Measurements from ENCODE around the gene CLEC3B. TPM values are rescaled to one million over a fixed set of nuclear protein-coding genes. Genes with fewer than 3 reads are reported as not detected.

CLEC3B gene
- total RNA-seq, 6 experiments from 2014 or later: 1.00 to 1.9 (median 1.2) TPM

DNA sequence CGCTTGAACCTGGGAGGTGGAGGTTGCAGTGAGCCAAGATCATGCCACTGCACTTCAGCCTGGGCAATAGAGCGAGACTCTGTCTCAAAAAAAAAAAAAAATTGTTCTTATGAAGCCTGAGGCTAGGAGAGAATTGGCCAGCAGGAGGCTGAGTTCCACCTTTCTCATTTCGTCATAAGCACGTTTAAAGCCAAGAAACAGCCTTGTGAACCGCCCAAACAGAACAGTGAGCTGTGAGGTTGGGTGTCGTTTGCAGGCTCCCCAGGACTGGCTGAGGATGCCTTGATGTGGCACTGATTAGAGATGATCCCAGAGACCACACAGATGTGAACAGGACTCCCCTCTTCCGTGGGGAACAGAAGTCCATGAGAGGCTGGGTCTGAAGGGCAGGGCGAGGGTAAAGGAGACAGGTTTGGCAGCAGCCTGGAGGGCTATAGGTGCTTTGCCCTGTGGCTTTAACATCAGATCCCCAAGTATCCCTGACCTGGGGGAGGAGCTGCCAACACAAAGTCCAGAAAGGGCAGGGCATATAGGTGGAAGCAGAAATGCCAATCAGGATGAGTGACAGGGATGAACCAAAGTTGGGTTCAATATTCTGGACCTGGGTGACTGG lies 52.9 kb downstream of the CLEC3B start:
- H3K4me1 Mint-ChIP-seq (ENCODE audit: low read depth): peaks cover 24% of the 10 kb centered on the region
- no peak for DNase-seq
- H3K27me3 Mint-ChIP-seq (ENCODE audit: insufficient read depth): peaks cover 2% of the 10 kb centered on the region; the same call in 1 of the 2 replicates
- H3K27ac Mint-ChIP-seq: no peak overlapping the region
- no peaks in the 10 kb centered on the region for H3K9me3 Mint-ChIP-seq
- H3K36me3 Mint-ChIP-seq (ENCODE audit: low read depth): peaks cover 8% of the 10 kb centered on the region; the same call in 1 of the 2 replicates
- H3K4me3 Mint-ChIP-seq: no peak overlapping the region
- TF ChIP-seq, protein P1, sequence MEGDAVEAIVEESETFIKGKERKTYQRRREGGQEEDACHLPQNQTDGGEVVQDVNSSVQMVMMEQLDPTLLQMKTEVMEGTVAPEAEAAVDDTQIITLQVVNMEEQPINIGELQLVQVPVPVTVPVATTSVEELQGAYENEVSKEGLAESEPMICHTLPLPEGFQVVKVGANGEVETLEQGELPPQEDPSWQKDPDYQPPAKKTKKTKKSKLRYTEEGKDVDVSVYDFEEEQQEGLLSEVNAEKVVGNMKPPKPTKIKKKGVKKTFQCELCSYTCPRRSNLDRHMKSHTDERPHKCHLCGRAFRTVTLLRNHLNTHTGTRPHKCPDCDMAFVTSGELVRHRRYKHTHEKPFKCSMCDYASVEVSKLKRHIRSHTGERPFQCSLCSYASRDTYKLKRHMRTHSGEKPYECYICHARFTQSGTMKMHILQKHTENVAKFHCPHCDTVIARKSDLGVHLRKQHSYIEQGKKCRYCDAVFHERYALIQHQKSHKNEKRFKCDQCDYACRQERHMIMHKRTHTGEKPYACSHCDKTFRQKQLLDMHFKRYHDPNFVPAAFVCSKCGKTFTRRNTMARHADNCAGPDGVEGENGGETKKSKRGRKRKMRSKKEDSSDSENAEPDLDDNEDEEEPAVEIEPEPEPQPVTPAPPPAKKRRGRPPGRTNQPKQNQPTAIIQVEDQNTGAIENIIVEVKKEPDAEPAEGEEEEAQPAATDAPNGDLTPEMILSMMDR (IDR thresholded peaks at IDR 0.05): peak; percentile 58

DNA sequence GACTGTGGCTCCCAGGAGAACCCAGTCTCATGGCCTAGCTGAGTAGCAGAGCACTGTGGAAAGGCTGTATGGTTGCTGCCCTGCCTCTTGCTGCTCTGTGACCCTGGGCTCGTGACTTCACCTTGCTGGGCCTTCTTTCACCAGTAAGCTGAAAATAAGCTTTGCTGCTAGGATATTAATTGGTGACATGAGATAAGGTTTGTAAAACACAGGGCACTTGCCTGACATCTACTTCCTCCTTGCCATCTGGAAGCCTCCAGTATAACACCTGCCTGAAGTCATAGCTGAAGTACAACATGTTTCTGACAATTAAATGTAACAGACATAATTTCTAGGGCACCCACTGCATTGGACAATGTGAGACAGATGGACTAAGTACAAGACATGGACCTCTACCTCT lies 53.6 kb downstream of the CLEC3B start:
- DNase-seq: no peak
- Mint-ChIP-seq H3K4me3 (no peak overlapping the region), H3K4me1 (ENCODE audit: low read depth) (peaks cover 31% of the 10 kb centered on the region), H3K27ac (no peak overlapping the region), H3K9me3 (no peaks in the 10 kb centered on the region), H3K27me3 (ENCODE audit: insufficient read depth) (peaks cover 2% of the 10 kb centered on the region; the same call in 1 of the 2 replicates), H3K36me3 (ENCODE audit: low read depth) (peaks cover 5% of the 10 kb centered on the region; the same call in 1 of the 2 replicates)
- TF ChIP-seq, protein P1 (IDR thresholded peaks at IDR 0.05): no peak

DNA sequence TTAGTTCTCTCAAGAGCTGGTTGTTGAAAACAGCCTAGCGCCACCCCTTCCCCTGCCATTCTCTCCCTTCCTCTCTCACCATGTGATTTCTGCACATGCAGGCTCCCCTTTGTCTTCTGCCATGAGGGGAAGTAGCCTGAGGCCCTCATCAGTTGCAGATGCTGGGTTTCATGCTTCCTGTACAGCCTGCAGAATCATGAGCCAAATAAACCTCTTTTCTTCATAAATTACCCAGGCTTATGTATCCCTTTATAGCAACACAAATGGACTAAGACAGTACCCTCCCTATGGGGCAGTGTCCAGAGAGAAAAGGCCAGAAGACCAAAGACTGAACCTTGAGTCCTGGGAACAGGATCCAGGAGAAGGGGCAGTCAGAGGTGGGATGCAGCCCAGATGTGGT lies 54.7 kb downstream of the CLEC3B start:
- Mint-ChIP-seq H3K27ac (no peak overlapping the region), H3K36me3 (ENCODE audit: low read depth) (peaks cover 5% of the 10 kb centered on the region; the same call in 1 of the 2 replicates), H3K9me3 (no peaks in the 10 kb centered on the region), H3K4me3 (no peak overlapping the region), H3K4me1 (ENCODE audit: low read depth) (peaks cover 42% of the 10 kb centered on the region), H3K27me3 (ENCODE audit: insufficient read depth) (peaks cover 2% of the 10 kb centered on the region; the same call in 1 of the 2 replicates)
- TF ChIP-seq, protein P1 (IDR thresholded peaks at IDR 0.05): no peak
- no peak for DNase-seq

DNA sequence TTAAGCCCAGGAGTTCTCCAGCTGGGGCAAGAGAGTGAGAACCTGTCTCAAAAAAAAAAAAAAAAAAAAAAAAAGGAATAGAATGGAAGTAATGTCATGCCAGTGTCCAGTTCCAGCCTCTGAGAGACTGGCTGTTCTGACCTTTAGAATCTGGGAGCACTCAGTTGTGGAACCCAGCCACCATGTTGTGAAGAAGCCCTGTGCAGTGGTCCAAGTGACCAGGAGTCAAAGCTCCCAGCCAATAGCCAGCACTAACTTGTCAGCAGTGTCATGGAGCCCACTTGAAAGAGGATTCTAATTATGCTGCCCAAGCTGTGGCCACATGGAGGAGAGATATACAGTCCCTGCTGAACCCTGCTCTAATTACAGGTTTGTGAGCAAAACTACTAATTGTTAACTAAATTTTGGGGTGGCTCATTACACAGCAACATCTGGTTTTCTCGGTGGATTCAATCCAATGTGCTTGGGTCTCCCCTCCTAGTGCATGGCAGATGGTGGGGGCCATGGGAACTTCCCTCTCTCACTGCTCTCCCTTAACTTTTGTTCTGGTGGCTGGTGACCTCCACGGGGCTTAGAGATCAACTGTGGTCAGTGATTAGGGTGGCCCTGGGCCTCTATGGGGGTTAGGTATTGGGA lies 55.5 kb downstream of the CLEC3B start:
- H3K9me3 Mint-ChIP-seq: no peaks in the 10 kb centered on the region
- TF ChIP-seq, protein P1 (IDR thresholded peaks at IDR 0.05): no peak
- peaks cover 46% of the 10 kb centered on the region for H3K4me1 Mint-ChIP-seq (ENCODE audit: low read depth)
- H3K27ac Mint-ChIP-seq: no peak overlapping the region; the same call in 1 of the 2 replicates
- H3K36me3 Mint-ChIP-seq (ENCODE audit: low read depth): peaks cover 5% of the 10 kb centered on the region; the same call in 1 of the 2 replicates
- DNase-seq: no peak
- peaks cover 2% of the 10 kb centered on the region; the same call in 1 of the 2 replicates for H3K27me3 Mint-ChIP-seq (ENCODE audit: insufficient read depth)
- no peak overlapping the region for H3K4me3 Mint-ChIP-seq

DNA sequence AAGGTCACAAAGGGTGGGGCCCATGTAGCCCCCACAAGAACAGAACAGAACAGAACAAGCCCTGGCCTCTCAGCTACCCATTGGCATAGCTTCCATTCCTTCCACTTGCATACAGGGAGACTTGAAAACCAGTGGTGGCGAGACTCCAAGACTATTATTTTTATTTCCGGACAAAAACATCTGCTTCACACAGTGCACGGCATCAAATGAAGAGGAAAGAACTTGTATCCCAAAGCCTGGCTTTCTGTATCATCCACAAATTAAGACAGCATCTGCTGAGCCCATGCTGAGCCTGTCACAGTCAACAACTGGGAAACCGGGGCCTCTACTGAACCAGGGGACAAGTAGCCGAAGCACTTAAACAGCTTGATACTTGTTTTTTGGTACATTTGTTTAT lies 56.0 kb downstream of the CLEC3B start:
- TF ChIP-seq, protein P1 (IDR thresholded peaks at IDR 0.05): no peak
- no peaks in the 10 kb centered on the region for H3K9me3 Mint-ChIP-seq
- peak; percentile 21 for DNase-seq
- H3K4me1 Mint-ChIP-seq (ENCODE audit: low read depth): peaks cover 46% of the 10 kb centered on the region
- no peak overlapping the region for H3K4me3 Mint-ChIP-seq
- H3K36me3 Mint-ChIP-seq (ENCODE audit: low read depth): peaks cover 5% of the 10 kb centered on the region; the same call in 1 of the 2 replicates
- peaks cover 2% of the 10 kb centered on the region; the same call in 1 of the 2 replicates for H3K27me3 Mint-ChIP-seq (ENCODE audit: insufficient read depth)
- H3K27ac Mint-ChIP-seq: no peak overlapping the region

Measured in HFFc6 (cell line).